ENCODE data around the gene PACS2. TPM values are rescaled to one million over a fixed set of nuclear protein-coding genes. Genes with fewer than 3 reads are reported as not detected.

Gene PACS2
- total RNA-seq, 1 experiment from 2014 or later = 72.5 TPM

DNA sequence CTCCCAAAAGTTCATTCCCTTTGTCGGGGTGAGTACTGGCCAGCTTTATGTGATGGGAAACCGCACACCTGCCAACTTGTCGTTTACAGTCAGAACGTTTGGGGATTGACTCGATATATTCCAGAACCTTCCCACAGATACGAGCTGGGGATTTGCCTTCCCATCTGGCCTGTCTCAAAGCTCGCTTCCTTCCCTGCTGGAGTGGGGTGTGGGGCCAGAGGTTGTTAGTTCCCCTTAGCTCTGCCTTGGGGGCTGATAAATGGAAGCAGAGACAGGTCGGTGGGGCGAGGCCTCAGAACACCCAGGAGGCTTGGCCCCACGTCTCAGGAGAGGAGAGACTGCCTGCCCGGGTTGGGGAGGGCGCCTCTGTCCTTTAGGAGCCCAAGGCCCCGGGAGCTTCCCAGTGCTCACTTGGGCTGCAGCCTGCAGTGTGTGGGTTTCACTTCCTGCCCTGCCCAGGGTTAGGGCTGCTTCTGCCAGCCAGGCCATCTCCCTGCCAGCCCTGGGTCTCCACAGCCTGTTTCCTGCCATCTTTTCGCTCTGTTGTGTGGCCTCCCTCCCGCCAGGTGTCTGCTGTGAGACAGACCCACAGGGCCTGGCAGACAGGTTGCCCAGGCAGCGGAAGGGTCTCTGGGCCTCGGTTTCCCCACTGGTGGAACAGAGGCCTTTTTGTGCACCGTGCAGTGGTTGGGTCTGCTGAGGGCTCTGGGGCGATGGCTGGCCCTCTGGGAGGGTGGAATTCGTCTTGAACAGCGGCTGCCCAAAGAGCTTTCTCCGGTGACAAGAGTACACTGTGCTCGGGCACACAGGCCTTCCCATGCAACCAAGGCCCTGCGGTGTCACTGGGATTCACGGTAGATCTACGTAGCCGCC is 75.7 kb downstream of the PACS2 start:
- H2BK120ac ChIP-seq (ENCODE audit: low read depth, low read length, poor library complexity, severe bottlenecking) = no peak overlapping the region
- no peak overlapping the region for H3T11ph ChIP-seq (ENCODE audit: low read length)
- no peak overlapping the region for H2BK12ac ChIP-seq (ENCODE audit: insufficient read length, low read depth, low read length)
- no peaks in the 10 kb centered on the region for H3K79me2 ChIP-seq (ENCODE audit: insufficient read depth, low read length)
- no peaks in the 10 kb centered on the region for H4K20me1 ChIP-seq (ENCODE audit: control insufficient read depth, insufficient read depth, insufficient read length)
- H3K9me3 ChIP-seq (ENCODE audit: control insufficient read depth, low read depth, low read length) = no peaks in the 10 kb centered on the region
- H2AK5ac ChIP-seq (ENCODE audit: insufficient read length, low read length) = no peak overlapping the region
- TF ChIP-seq, protein P1, sequence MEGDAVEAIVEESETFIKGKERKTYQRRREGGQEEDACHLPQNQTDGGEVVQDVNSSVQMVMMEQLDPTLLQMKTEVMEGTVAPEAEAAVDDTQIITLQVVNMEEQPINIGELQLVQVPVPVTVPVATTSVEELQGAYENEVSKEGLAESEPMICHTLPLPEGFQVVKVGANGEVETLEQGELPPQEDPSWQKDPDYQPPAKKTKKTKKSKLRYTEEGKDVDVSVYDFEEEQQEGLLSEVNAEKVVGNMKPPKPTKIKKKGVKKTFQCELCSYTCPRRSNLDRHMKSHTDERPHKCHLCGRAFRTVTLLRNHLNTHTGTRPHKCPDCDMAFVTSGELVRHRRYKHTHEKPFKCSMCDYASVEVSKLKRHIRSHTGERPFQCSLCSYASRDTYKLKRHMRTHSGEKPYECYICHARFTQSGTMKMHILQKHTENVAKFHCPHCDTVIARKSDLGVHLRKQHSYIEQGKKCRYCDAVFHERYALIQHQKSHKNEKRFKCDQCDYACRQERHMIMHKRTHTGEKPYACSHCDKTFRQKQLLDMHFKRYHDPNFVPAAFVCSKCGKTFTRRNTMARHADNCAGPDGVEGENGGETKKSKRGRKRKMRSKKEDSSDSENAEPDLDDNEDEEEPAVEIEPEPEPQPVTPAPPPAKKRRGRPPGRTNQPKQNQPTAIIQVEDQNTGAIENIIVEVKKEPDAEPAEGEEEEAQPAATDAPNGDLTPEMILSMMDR (conservative IDR thresholded peaks at IDR 0.05) = no peak
- no peaks in the 10 kb centered on the region for H3K4me1 ChIP-seq (ENCODE audit: insufficient read depth, low read length)
- no peaks in the 10 kb centered on the region for H3K27me3 ChIP-seq (ENCODE audit: insufficient read depth, low read length)
- no peak for DNase-seq
- Mint-ChIP-seq H3K9me3 (no peaks in the 10 kb centered on the region), H3K36me3 (ENCODE audit: insufficient read depth in 1 of 3, low read depth in 3 of 3) (peaks cover 2 to 8% (median 7%) of the 10 kb centered on the region in 3 experiments; a peak in 5 of 7 replicates), H3K4me1 (no peaks in the 10 kb centered on the region), H3K27ac (peak overlapping the region in 2 of 3 experiments; percentile 34 to 36; a peak in 2 of 7 replicates), H3K4me3 (no peak overlapping the region), H3K27me3 (ENCODE audit: low read depth) (peaks cover 1% of the 10 kb centered on the region; the same call in 1 of the 2 replicates)
- no peak overlapping the region for H2BK5ac ChIP-seq (ENCODE audit: insufficient read length, low read length)
- no peak overlapping the region for H2AFZ ChIP-seq (ENCODE audit: low read length)
- no CpG with 5 or more reads among the region's 27 CpGs for WGBS (ENCODE audit: extremely low coverage, insufficient read length, low lambda C conversion rate)
- H3K79me1 ChIP-seq (ENCODE audit: insufficient read depth, low read depth, low read length, poor library complexity, severe bottlenecking) = no peaks in the 10 kb centered on the region
- no peak overlapping the region for H4K8ac ChIP-seq (replicated peaks; ENCODE audit: insufficient read length, low read depth, low read length)
- no peak overlapping the region for H3K4ac ChIP-seq (ENCODE audit: low read depth, low read length)
- no peak overlapping the region for H3K18ac ChIP-seq (ENCODE audit: insufficient read length, low read depth, low read length)
- no peak overlapping the region; the same call in 1 of the 2 replicates for H3K14ac ChIP-seq (ENCODE audit: insufficient read depth, low read length)
- no peak overlapping the region for H2BK20ac ChIP-seq (ENCODE audit: low read depth, low read length, poor library complexity, severe bottlenecking)
- H3K27ac ChIP-seq (ENCODE audit: insufficient read length, low read depth, low read length) = no peak overlapping the region
- no peak overlapping the region for H3K9ac ChIP-seq (ENCODE audit: extremely low read depth, insufficient read length, low read length)
- H3K23me2 ChIP-seq (ENCODE audit: insufficient read length, low read depth, low read length, poor library complexity, severe bottlenecking) = no peaks in the 10 kb centered on the region
- H4K5ac ChIP-seq (ENCODE audit: insufficient read length, low read depth, low read length) = no peak overlapping the region
- H3K4me2 ChIP-seq (ENCODE audit: insufficient read depth, insufficient read length, low read length) = no peak overlapping the region
- H3K23ac ChIP-seq (ENCODE audit: insufficient read length, low read depth, low read length) = no peak overlapping the region
- no peak overlapping the region for H2BK15ac ChIP-seq (ENCODE audit: low read depth, low read length)
- peak overlapping the region; percentile 16 for H4K91ac ChIP-seq (ENCODE audit: insufficient read length, low read depth, low read length)
- H3K56ac ChIP-seq (ENCODE audit: insufficient read length, low read depth, low read length) = no peak overlapping the region
